Activated T-helper 1 cell treated with anti-CD3 and anti-CD28 coated beads, Interleukin-12 subunit alpha, Interleukin-12 subunit beta, Interleukin-2, Interleukin-4 antibody, amounts not matched to agents 30 ng/mL and 10 ng/mL and 1 ng/mL, durations not matched to agents 14 hours and 24 hours and 36 hours (primary cell): ENCODE results near the gene GJB2. TPM values are rescaled to one million over a fixed set of nuclear protein-coding genes. Genes with fewer than 3 reads are reported as not detected.

Experiments
- DNase-seq: peaks from one replicate; pipeline ENCODE4 v3.0.0; 2021; ENCODE audit warnings: low spot score
- H3K27ac Mint-ChIP-seq: one replicate; pipeline ENCODE4 v1.8.0; 2021; ENCODE audit warnings: mild to moderate bottlenecking, mixed read lengths
- H3K27me3 Mint-ChIP-seq: one replicate; pipeline ENCODE4 v1.8.0; 2022; ENCODE audit warnings: mild to moderate bottlenecking, moderate library complexity, mixed read lengths; ENCODE audit not compliant: insufficient read depth
- H3K36me3 Mint-ChIP-seq: one replicate; pipeline ENCODE4 v1.8.0; 2021; ENCODE audit warnings: low read depth, mixed read lengths
- H3K4me1 Mint-ChIP-seq: one replicate; pipeline ENCODE4 v1.8.0; 2021; ENCODE audit warnings: low read depth, mixed read lengths
- H3K4me3 Mint-ChIP-seq: one replicate; pipeline ENCODE4 v1.8.0; 2021; ENCODE audit warnings: mild to moderate bottlenecking, moderate library complexity, mixed read lengths
- H3K9me3 Mint-ChIP-seq: one replicate; pipeline ENCODE4 v1.8.0; 2021; ENCODE audit warnings: mixed read lengths
- intact Hi-C: fragments of 100-400 bp; cut with micrococcal nuclease; formaldehyde crosslinking; loops from one replicate; pipeline ENCODE4 v1.15.1; 2024
- total RNA-seq: library from RNA; stranded (reverse); gene quantifications from 2 replicates; pipeline ENCODE4 v1.2.3, GENCODE V29; 2022

Gene GJB2
- total RNA-seq, 1 donor from 2014 or later: 2.9 TPM

DNA sequence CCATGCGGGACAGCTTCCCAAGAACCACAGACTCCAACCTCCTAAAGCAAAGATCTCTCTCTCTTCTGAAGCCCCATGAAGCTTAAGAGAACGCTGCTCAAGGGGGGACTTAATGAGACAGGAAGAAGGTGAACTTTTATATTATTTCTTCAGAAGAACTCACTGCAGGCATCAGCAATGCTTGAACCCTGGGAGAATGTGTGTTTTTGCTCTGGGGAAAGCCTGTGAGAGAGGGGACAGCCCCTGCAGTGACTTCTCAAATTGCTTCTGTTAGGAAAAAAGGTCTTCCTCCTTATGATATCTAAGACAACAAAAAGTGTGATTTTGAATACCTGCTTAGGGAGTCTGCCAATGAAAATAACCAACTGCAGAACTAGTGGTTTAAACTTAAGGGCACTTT, 54.9 kb downstream of the GJB2 start:
- Mint-ChIP-seq H3K27ac (no peak overlapping the region), H3K4me3 (no peak overlapping the region), H3K27me3 (peaks cover 57% of the 10 kb centered on the region), H3K4me1 (peaks cover 4% of the 10 kb centered on the region), H3K9me3 (no peaks in the 10 kb centered on the region), H3K36me3 (no peaks in the 10 kb centered on the region)
- intact Hi-C loops: no loop called here
- DNase-seq: no peak

Other genes with a start within 250 kb of the GJB2 start
- 60.9 and 65.1 TPM in 2 replicates for gene ZMYM2, start 234.2 kb downstream of the GJB2 start, total RNA-seq
- not detected in 2 replicates for gene GJA3, start 31.9 kb downstream of the GJB2 start, total RNA-seq
- gene GJB6, start 39.4 kb upstream of the GJB2 start, total RNA-seq: 0.76 and 0.99 TPM in 2 replicates